ENCODE measurements around the gene FOXJ3. TPM values are rescaled to one million over a fixed set of nuclear protein-coding genes. Genes with fewer than 3 reads are reported as not detected.

The FOXJ3 gene
- total and polyA plus RNA-seq, 4 donors: 5.3 to 16.8 (median 12.4) TPM

- TF ChIP-seq, protein P1, sequence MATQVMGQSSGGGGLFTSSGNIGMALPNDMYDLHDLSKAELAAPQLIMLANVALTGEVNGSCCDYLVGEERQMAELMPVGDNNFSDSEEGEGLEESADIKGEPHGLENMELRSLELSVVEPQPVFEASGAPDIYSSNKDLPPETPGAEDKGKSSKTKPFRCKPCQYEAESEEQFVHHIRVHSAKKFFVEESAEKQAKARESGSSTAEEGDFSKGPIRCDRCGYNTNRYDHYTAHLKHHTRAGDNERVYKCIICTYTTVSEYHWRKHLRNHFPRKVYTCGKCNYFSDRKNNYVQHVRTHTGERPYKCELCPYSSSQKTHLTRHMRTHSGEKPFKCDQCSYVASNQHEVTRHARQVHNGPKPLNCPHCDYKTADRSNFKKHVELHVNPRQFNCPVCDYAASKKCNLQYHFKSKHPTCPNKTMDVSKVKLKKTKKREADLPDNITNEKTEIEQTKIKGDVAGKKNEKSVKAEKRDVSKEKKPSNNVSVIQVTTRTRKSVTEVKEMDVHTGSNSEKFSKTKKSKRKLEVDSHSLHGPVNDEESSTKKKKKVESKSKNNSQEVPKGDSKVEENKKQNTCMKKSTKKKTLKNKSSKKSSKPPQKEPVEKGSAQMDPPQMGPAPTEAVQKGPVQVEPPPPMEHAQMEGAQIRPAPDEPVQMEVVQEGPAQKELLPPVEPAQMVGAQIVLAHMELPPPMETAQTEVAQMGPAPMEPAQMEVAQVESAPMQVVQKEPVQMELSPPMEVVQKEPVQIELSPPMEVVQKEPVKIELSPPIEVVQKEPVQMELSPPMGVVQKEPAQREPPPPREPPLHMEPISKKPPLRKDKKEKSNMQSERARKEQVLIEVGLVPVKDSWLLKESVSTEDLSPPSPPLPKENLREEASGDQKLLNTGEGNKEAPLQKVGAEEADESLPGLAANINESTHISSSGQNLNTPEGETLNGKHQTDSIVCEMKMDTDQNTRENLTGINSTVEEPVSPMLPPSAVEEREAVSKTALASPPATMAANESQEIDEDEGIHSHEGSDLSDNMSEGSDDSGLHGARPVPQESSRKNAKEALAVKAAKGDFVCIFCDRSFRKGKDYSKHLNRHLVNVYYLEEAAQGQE (IDR thresholded peaks at IDR 0.05): no peak
- no peak for TF ChIP-seq EGR1 (IDR thresholded peaks at IDR 0.05; ENCODE audit: low read depth in 2 of 2)
Observed at GRCh38 chr1:42183957-42184268, 151.1 kb downstream of the FOXJ3 start (continued).

DNA sequence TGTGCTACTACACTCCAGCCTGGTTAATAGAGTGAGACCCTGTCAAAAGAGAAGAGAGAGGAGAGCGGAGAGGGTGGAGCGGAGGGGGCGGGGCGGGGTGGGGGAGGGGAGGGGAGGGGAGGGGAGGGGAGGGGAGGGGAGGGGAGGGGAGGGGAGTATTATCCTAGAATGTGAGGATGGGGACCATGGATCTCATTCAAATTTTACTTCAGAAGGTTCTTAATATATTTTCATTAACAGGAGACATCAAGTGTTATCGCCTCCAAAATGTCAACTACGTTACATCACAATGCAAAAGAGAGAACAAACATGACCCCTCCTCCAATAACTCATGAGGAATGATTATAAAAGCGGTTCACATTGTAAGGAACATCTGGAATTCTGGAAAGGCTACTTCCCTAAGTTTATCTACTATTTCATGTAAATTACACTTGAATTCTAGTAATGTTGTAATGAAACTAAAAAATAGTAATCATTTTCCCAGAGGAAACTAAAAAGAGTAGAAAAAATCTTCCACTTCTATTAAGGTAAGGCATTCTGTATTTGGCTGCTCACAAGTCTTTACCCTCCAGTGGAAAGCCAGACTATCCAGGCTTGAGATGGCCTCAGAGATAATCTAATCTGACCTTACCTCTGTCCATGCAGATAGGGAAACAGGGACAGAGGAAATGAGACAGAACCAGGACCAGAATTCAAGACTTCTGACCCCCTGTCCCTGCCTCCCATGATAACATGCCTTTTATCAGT, 151.7 kb downstream of the FOXJ3 start:
- Histone ChIP-seq H3K36me3 (ENCODE audit: control insufficient read depth in 4 of 4, insufficient read depth in 3 of 4, low read depth in 1 of 4, low read length in 3 of 4) (peaks cover 6 to 16% (median 12%) of the 10 kb centered on the region in 4 donors), H3K9me3 (ENCODE audit: control insufficient read depth in 4 of 4, low read length in 3 of 4) (no peaks in the 10 kb centered on the region), H3K4me1 (ENCODE audit: control insufficient read depth in 4 of 4, insufficient read depth in 4 of 4, low read length in 3 of 4) (peaks cover 0 to 12% (median 8%) of the 10 kb centered on the region in 4 donors), H3K4me3 (ENCODE audit: low read depth in 1 of 3, low read length in 3 of 3) (no peak overlapping the region), H3K9ac (ENCODE audit: low read depth in 1 of 2, low read length in 2 of 2) (no peak overlapping the region), H3K27me3 (ENCODE audit: control insufficient read depth in 4 of 4, insufficient read depth in 4 of 4, low read length in 3 of 4) (no peaks in the 10 kb centered on the region), H3K27ac (ENCODE audit: low read depth in 1 of 2, low read length in 2 of 2) (no peak overlapping the region)
- TF ChIP-seq, protein P2, sequence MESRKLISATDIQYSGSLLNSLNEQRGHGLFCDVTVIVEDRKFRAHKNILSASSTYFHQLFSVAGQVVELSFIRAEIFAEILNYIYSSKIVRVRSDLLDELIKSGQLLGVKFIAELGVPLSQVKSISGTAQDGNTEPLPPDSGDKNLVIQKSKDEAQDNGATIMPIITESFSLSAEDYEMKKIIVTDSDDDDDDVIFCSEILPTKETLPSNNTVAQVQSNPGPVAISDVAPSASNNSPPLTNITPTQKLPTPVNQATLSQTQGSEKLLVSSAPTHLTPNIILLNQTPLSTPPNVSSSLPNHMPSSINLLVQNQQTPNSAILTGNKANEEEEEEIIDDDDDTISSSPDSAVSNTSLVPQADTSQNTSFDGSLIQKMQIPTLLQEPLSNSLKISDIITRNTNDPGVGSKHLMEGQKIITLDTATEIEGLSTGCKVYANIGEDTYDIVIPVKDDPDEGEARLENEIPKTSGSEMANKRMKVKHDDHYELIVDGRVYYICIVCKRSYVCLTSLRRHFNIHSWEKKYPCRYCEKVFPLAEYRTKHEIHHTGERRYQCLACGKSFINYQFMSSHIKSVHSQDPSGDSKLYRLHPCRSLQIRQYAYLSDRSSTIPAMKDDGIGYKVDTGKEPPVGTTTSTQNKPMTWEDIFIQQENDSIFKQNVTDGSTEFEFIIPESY (IDR thresholded peaks at IDR 0.05): no peak
- TF ChIP-seq FOXA2 (IDR thresholded peaks at IDR 0.05) (no peak), RAD21 (IDR thresholded peaks at IDR 0.05) (no peak), MAX (IDR thresholded peaks at IDR 0.05) (no peak), FOXA1 (IDR thresholded peaks at IDR 0.05) (no peak), RXRA (IDR thresholded peaks at IDR 0.05) (no peak), EGR1 (IDR thresholded peaks at IDR 0.05; ENCODE audit: low read depth in 2 of 2) (no peak), YY1 (IDR thresholded peaks at IDR 0.05) (no peak), NR2F2 (IDR thresholded peaks at IDR 0.05) (no peak), TAF1 (conservative IDR thresholded peaks at IDR 0.05) (no peak), GABPA (IDR thresholded peaks at IDR 0.05 in 1 of 2, conservative IDR thresholded peaks at IDR 0.05 in 1 of 2) (no peak), HNF4G (IDR thresholded peaks at IDR 0.05) (no peak), CTCF (IDR thresholded peaks at IDR 0.05; ENCODE audit: low read depth, low read length, missing input control) (no peak), SP1 (IDR thresholded peaks at IDR 0.05) (no peak), ATF3 (IDR thresholded peaks at IDR 0.05) (no peak), HNF4A (conservative IDR thresholded peaks at IDR 0.05) (no peak), JUND (IDR thresholded peaks at IDR 0.05) (no peak)
- TF ChIP-seq, protein P1 (IDR thresholded peaks at IDR 0.05): no peak
- WGBS: 97% methylated on average over 3 of the region's 7 CpGs
- no peak for DNase-seq (ENCODE audit: low spot score)
